B cell (primary cell): Measurements from ENCODE around the gene C2CD3. TPM values are rescaled to one million over a fixed set of nuclear protein-coding genes. Genes with fewer than 3 reads are reported as not detected.

Experiments
- ATAC-seq: fragments of 200-7000 bp; cut with Tn5 transposase; one replicate; pipeline ENCODE4 v1.10.0; 2021; ENCODE audit warnings: low read depth, mild to moderate bottlenecking, moderate number of reproducible peaks, moderate library complexity
- CTCF ChIA-PET: fragments of 350-600 bp; sonication (Branson Sonifier 250); formaldehyde crosslinking; loops from one replicate; lab custom pipeline; 2021; ENCODE audit warnings: antibody characterized with exemption, inconsistent platforms; lab: Charles Lee
- POLR2A ChIA-PET: fragments of 350-600 bp; sonication (Branson Sonifier 250); formaldehyde crosslinking; loops from one replicate; lab custom pipeline; 2021; ENCODE audit warnings: antibody characterized with exemption; lab: Charles Lee
- DNase-seq: peaks from one replicate; pipeline ENCODE4 v3.0.0; 2013
- H2AFZ ChIP-seq: 2 replicates; pipeline ENCODE4 v1.6.1; 2012; ENCODE audit warnings: mild to moderate bottlenecking, low read depth, low read length; ENCODE audit not compliant: insufficient read depth, poor library complexity, severe bottlenecking
- H3K27ac ChIP-seq, 2 donors: 1 replicate in 1 of 2; 2 replicates in 1 of 2; pipeline ENCODE4 v1.5.1; 2012 to 2013; ENCODE audit warnings: low read length in 2 of 2, mild to moderate bottlenecking in 2 of 2, moderate library complexity in 1 of 2
- H3K27me3 ChIP-seq, 4 experiments: fragments of 200-600 bp in 1 of 4; sonication (generic) in 1 of 4; replicated peaks in 1 of 4; 1 replicate in 2 of 4; 2 replicates in 2 of 4; pipeline versions ENCODE4 v1.6.1 to v1.7.0; 2013 to 2016; ENCODE audit warnings: low read length in 3 of 4, mild to moderate bottlenecking in 2 of 4, mixed read lengths in 1 of 4, moderate library complexity in 1 of 4; ENCODE audit not compliant: insufficient read depth in 4 of 4, control insufficient read depth in 3 of 4; ENCODE audit errors: control extremely low read depth in 1 of 4
- H3K36me3 ChIP-seq, 2 experiments: replicated peaks in 1 of 2; 1 replicate in 1 of 2; 2 replicates in 1 of 2; pipeline versions ENCODE4 v1.6.1 to v1.7.1; 2013; ENCODE audit warnings: low read length in 1 of 2; ENCODE audit not compliant: insufficient read depth in 2 of 2, control insufficient read depth in 1 of 2; ENCODE audit errors: control extremely low read depth in 1 of 2, extremely low read depth in 1 of 2
- H3K4me1 ChIP-seq, 2 donors: fragments of 200-600 bp in 1 of 2; sonication (generic) in 1 of 2; 1 replicate in 1 of 2; 2 replicates in 1 of 2; pipeline versions ENCODE4 v1.5.1 to v1.6.1; 2013 to 2017; ENCODE audit warnings: low read length in 2 of 2; ENCODE audit not compliant: control insufficient read depth in 2 of 2, insufficient read depth in 2 of 2
- H3K4me2 ChIP-seq: replicated peaks from 2 replicates; pipeline ENCODE3; 2012; ENCODE audit warnings: mild to moderate bottlenecking, low read depth, low read length; ENCODE audit not compliant: poor library complexity, severe bottlenecking
- H3K4me3 ChIP-seq, 5 experiments: fragments of 200-600 bp in 1 of 5; sonication (generic) in 1 of 5; 1 replicate in 3 of 5; 2 replicates in 2 of 5; pipeline versions ENCODE4 v1.5.1 to v1.7.0; 2011 to 2016; ENCODE audit warnings: low read length in 4 of 5, mild to moderate bottlenecking in 4 of 5, low read depth in 2 of 5, control low read depth in 1 of 5, moderate library complexity in 1 of 5; ENCODE audit not compliant: insufficient read depth in 1 of 5; ENCODE audit errors: control extremely low read depth in 1 of 5, extremely low read depth in 1 of 5
- H3K79me2 ChIP-seq: fragments of 200-600 bp; sonication (generic); one replicate; pipeline ENCODE4 v1.6.0; 2016; ENCODE audit warnings: low read length; ENCODE audit not compliant: control insufficient read depth, insufficient read depth
- H3K9ac ChIP-seq: fragments of 200-600 bp; sonication (generic); 2 replicates; pipeline ENCODE4 v1.6.1; 2017; ENCODE audit warnings: mild to moderate bottlenecking, low read length, moderate library complexity
- H3K9me3 ChIP-seq, 3 donors: one replicate each; pipeline versions ENCODE4 v1.6.1 to v1.7.1; 2013; ENCODE audit warnings: low read length in 2 of 3; ENCODE audit not compliant: control insufficient read depth in 2 of 3, insufficient read depth in 1 of 3; ENCODE audit errors: control extremely low read depth in 1 of 3
- H4K20me1 ChIP-seq: 2 replicates; pipeline ENCODE4 v1.6.0; 2012; ENCODE audit warnings: mild to moderate bottlenecking, low read length; ENCODE audit not compliant: insufficient read depth, control insufficient read depth, poor library complexity, severe bottlenecking
- H3K27ac Mint-ChIP-seq: one replicate; pipeline ENCODE4 v1.8.0; 2021; ENCODE audit warnings: mixed read lengths
- H3K27me3 Mint-ChIP-seq: one replicate; pipeline ENCODE4 v1.8.0; 2021; ENCODE audit warnings: mixed read lengths
- H3K4me1 Mint-ChIP-seq: one replicate; pipeline ENCODE4 v1.8.0; 2021; ENCODE audit warnings: mixed read lengths
- H3K4me3 Mint-ChIP-seq: one replicate; pipeline ENCODE4 v1.8.0; 2021; ENCODE audit warnings: mixed read lengths
- H3K9me3 Mint-ChIP-seq: one replicate; pipeline ENCODE4 v1.8.0; 2022; ENCODE audit warnings: mixed read lengths; ENCODE audit not compliant: insufficient read depth
- EZH2 ChIP-seq: IDR thresholded peaks from 2 replicates; pipeline ENCODE4 v1.6.1; 2012; ENCODE audit warnings: borderline replicate concordance, low read depth, mild to moderate bottlenecking, moderate library complexity, low read length; ENCODE audit not compliant: insufficient read depth, poor library complexity, severe bottlenecking
- WGBS: methylation state at CpG from one replicate; pipeline ENCODE4 v1.1.5; 2013; ENCODE audit warnings: missing lambda C conversion rate; ENCODE audit not compliant: insufficient coverage; 5-methylcytosine and 5-hydroxymethylcytosine counted together
- intact Hi-C: fragments of 100-400 bp; cut with micrococcal nuclease; formaldehyde crosslinking; loops from one replicate; pipeline ENCODE4 v1.10.0; 2022
- polyA plus RNA-seq: library from polyadenylated mRNA; depleted of rRNA; stranded (reverse); fragments of >200 nt; gene quantifications from 2 replicates; pipeline ENCODE4 v1.2.3, GENCODE V29; 2012
- total RNA-seq, 2 donors: library from RNA; stranded (reverse); fragments of 120-200 nt in 1 of 2; gene quantifications; 1 replicate in 1 of 2; 2 replicates in 1 of 2; pipeline versions ENCODE4 v1.2.3 to v1.2.4, GENCODE V29; 2013 to 2022
- TF ChIP-seq, protein P1 (sequence below): fragments of 200-600 bp; IDR thresholded peaks from one replicate; pipeline ENCODE4 v1.8.0; 2022; ENCODE audit warnings: antibody characterized with exemption, mild to moderate bottlenecking

Gene C2CD3
- total and polyA plus RNA-seq, 2 donors (not counting 1 experiment from before 2014, with no cell fraction given), result 19.8 to 69.0 TPM

DNA sequence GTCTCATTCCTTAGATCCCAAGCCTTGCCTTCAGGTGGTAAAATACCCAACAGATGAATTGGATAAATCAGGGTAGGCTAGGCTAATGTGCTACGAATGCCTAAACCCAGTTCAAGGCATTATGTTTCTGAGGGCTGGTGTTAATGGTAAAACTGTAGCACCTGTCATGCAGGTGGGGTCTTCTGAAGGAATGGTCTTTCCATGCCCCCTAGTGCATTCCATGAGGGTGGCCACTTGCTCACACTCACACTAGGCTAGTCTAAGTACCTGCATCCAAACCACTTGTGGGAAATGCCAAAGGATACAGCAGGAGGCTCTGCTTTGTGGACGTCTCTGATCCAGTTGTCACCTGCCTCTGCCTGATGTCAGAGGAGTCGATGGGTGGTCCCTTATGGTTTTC is 137.8 kb downstream of the C2CD3 start:
- H3K27me3 Mint-ChIP-seq, result no peaks in the 10 kb centered on the region
- ChIA-PET CTCF (interaction anchor here (0.7 to 3.2 kb wide), 19 partner anchors 12 to 72 kb away, joined by 3 to 38 read pairs (median 5); no protein-coding TSS in a partner anchor), POLR2A (interaction anchor here (1.2 to 1.7 kb wide), 2 partner anchors 50 to 63 kb away, joined by 3 to 5 read pairs; partner anchors contain the start of gene UCP2)
- Histone ChIP-seq H3K4me3 (no peak overlapping the region), H2AFZ (no peak overlapping the region), H3K79me2 (no peaks in the 10 kb centered on the region), H3K4me1 (peaks cover 0 to 7% of the 10 kb centered on the region in 2 donors), H3K4me2 (no peak overlapping the region), H3K9me3 (no peaks in the 10 kb centered on the region), H3K36me3 (peaks cover 0 to 65% of the 10 kb centered on the region in 2 experiments), H3K27ac (no peak overlapping the region), H4K20me1 (no peaks in the 10 kb centered on the region), H3K9ac (no peak overlapping the region), H3K27me3 (no peaks in the 10 kb centered on the region)
- H3K27ac Mint-ChIP-seq, result no peak overlapping the region
- DNase-seq (peak; percentile 57), ATAC-seq (peak; percentile 71)
- no peak overlapping the region for H3K4me3 Mint-ChIP-seq
- 100% methylated on average over 2 of the region's 3 CpGs for WGBS
- no peaks in the 10 kb centered on the region for H3K9me3 Mint-ChIP-seq
- peaks cover 13% of the 10 kb centered on the region for H3K4me1 Mint-ChIP-seq
- intact Hi-C loops, result loop anchor here (1.0 to 5.0 kb wide), 2 partner anchors 36 to 69 kb away; no protein-coding TSS in a partner anchor
- TF ChIP-seq, protein P1, sequence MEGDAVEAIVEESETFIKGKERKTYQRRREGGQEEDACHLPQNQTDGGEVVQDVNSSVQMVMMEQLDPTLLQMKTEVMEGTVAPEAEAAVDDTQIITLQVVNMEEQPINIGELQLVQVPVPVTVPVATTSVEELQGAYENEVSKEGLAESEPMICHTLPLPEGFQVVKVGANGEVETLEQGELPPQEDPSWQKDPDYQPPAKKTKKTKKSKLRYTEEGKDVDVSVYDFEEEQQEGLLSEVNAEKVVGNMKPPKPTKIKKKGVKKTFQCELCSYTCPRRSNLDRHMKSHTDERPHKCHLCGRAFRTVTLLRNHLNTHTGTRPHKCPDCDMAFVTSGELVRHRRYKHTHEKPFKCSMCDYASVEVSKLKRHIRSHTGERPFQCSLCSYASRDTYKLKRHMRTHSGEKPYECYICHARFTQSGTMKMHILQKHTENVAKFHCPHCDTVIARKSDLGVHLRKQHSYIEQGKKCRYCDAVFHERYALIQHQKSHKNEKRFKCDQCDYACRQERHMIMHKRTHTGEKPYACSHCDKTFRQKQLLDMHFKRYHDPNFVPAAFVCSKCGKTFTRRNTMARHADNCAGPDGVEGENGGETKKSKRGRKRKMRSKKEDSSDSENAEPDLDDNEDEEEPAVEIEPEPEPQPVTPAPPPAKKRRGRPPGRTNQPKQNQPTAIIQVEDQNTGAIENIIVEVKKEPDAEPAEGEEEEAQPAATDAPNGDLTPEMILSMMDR, result peak; percentile 34
- no peak for TF ChIP-seq EZH2

DNA sequence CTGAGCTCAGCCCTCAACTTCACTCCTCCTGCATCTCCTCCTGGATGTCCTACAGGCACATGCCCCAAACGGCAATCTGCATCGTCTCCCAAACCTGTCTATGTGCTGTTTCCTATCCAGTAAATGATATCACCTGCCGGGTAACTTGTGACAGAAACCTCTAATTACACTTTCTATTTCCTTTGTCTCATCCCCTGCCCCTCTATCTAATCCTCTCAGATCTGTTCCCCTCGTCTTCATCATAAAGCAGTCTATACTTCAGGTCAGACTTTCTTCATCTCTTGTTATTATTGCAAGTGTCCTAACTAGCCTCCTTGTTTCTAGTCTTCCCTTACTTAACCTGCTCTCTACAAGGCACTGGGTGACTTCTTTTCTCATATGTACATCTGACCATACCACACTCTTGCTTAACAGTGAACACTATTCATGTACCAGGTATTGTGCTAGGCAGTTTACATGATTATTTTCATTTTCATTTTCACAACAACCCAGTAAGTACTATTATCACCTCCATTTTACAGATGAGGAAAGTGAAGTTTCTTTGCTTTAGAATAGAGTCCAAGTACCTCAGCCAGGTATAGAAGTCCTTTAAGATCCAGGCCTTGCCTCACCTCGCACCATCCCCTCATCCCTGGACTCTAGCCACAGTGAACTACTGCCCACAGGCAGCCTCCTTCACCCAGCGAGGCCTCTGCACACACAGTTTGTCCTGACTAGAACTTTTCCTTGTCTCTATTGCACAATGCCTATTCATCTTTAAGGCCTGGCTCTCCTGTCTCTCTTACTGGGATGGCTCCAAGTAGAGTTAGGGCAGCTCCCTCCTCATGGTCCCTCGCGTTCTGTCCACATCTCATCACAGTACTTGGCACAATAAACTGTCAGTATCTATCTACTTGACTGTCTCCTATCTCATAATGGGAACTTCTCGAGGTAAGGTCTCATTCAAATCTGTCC is 139.8 kb downstream of the C2CD3 start:
- intact Hi-C loops, result loop anchor here (5.0 kb wide), 1 partner anchor 34 kb away; no protein-coding TSS in a partner anchor
- ChIA-PET CTCF (interaction anchor here (0.9 to 3.1 kb wide), 6 partner anchors 29 to 67 kb away, joined by 3 to 38 read pairs (median 7); no protein-coding TSS in a partner anchor), POLR2A (no interaction called here)
- Histone ChIP-seq H4K20me1 (no peaks in the 10 kb centered on the region), H3K36me3 (peaks cover 0 to 46% of the 10 kb centered on the region in 2 experiments), H3K4me2 (no peak overlapping the region), H3K79me2 (no peaks in the 10 kb centered on the region), H2AFZ (no peak overlapping the region), H3K27ac (no peak overlapping the region), H3K9me3 (no peaks in the 10 kb centered on the region), H3K4me1 (peaks cover 0 to 7% of the 10 kb centered on the region in 2 donors), H3K4me3 (no peak overlapping the region), H3K27me3 (no peaks in the 10 kb centered on the region), H3K9ac (no peak overlapping the region)
- Mint-ChIP-seq H3K9me3 (no peaks in the 10 kb centered on the region), H3K27ac (peak overlapping the region; percentile 23), H3K27me3 (no peaks in the 10 kb centered on the region), H3K4me3 (no peak overlapping the region), H3K4me1 (peaks cover 17% of the 10 kb centered on the region)
- ATAC-seq (no peak), DNase-seq (no peak)
- WGBS, result 95% methylated on average over 9 of the region's 9 CpGs
- TF ChIP-seq EZH2, result no peak
- TF ChIP-seq, protein P1, result no peak
